ENCODE data around the gene ESR1.

DNA sequence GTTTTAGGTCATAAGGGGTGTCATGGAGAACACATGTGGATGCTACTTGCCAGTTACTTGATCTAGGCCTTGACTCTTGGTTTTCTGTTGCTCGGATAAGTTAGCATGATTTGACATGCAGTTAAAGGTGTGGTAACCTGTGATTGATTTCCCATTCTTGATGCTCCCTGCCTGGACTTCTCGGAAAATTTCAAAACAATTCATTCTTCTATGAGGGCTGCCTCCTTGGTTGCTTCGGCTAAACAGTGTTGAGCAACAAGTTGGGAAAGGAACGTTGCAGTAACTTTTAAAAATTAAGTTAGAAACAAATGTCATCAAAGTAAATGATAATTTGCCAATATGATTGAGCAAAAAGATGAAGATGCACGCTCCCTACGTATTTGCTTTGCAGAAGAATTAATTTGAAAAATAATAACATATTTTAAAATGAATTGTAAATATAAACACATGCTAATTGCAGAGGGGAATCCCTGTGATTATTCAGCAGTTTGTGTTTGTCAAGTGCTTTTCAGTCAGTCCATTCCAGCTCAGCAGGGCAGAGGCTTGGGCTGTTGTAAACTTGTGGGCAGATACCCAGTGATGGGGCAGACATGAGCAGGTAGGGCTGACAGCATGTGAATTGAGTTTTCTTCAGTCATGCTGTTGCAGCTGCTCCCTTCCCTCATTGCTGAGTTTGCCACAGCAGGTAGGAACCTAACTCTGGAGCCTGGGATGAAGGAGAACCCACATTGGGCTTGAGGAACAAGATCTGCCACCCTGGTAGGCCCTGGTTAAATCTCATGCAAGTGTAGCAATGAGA, 110.2 kb downstream of the ESR1 start:
- TF ChIP-seq, protein P1, sequence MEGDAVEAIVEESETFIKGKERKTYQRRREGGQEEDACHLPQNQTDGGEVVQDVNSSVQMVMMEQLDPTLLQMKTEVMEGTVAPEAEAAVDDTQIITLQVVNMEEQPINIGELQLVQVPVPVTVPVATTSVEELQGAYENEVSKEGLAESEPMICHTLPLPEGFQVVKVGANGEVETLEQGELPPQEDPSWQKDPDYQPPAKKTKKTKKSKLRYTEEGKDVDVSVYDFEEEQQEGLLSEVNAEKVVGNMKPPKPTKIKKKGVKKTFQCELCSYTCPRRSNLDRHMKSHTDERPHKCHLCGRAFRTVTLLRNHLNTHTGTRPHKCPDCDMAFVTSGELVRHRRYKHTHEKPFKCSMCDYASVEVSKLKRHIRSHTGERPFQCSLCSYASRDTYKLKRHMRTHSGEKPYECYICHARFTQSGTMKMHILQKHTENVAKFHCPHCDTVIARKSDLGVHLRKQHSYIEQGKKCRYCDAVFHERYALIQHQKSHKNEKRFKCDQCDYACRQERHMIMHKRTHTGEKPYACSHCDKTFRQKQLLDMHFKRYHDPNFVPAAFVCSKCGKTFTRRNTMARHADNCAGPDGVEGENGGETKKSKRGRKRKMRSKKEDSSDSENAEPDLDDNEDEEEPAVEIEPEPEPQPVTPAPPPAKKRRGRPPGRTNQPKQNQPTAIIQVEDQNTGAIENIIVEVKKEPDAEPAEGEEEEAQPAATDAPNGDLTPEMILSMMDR (IDR thresholded peaks at IDR 0.05), result no peak
- no peak for TF ChIP-seq POLR2A (IDR thresholded peaks at IDR 0.05)
